Breast epithelium (tissue), 4 donors: ENCODE results near the gene ITPR3. TPM values are rescaled to one million over a fixed set of nuclear protein-coding genes. Genes with fewer than 3 reads are reported as not detected.

Source experiments
- DNase-seq, 2 donors: peaks; one replicate each; pipeline ENCODE4 v3.0.0-alpha.2; 2019; ENCODE audit warnings: low spot score in 2 of 2
- H3K27ac ChIP-seq, 2 donors: fragments of 200-600 bp; sonication (generic) in 1 of 2; one replicate each; pipeline ENCODE4 v1.5.1; 2016 to 2019; ENCODE audit warnings: mild to moderate bottlenecking in 1 of 2
- H3K27me3 ChIP-seq, 2 donors: fragments of 200-600 bp; sonication (generic) in 1 of 2; one replicate each; pipeline versions ENCODE4 v1.5.1 to v1.6.0; 2017 to 2019; ENCODE audit warnings: control low read depth in 1 of 2, mild to moderate bottlenecking in 1 of 2
- H3K36me3 ChIP-seq: fragments of 200-600 bp; one replicate; pipeline ENCODE4 v1.5.1; 2019
- H3K4me1 ChIP-seq, 2 donors: fragments of 200-600 bp; sonication (generic); one replicate each; pipeline ENCODE4 v1.5.1; 2016 to 2019; ENCODE audit warnings: control low read depth in 1 of 2
- H3K4me3 ChIP-seq, 3 donors: fragments of 200-600 bp; sonication (generic); 1 replicate in 2 of 3; 2 replicates in 1 of 3; pipeline ENCODE4 v1.5.1; 2016 to 2019; ENCODE audit warnings: mild to moderate bottlenecking in 3 of 3, moderate library complexity in 2 of 3
- H3K9me3 ChIP-seq, 2 donors: fragments of 200-600 bp; sonication (generic) in 1 of 2; one replicate each; pipeline ENCODE4 v1.5.1; 2016 to 2019; ENCODE audit warnings: control low read depth in 1 of 2
- POLR2A ChIP-seq: fragments of 450-650 bp; IDR thresholded peaks from one replicate; pipeline ENCODE4 v1.6.1; 2016; ENCODE audit warnings: antibody characterized with exemption, mild to moderate bottlenecking, moderate library complexity
- POLR2AphosphoS5 ChIP-seq, 3 donors: sonication (generic); formaldehyde crosslinking; IDR thresholded peaks; one replicate each; pipeline ENCODE4 v1.6.1; 2017; ENCODE audit warnings: antibody characterized with exemption in 3 of 3
- intact Hi-C: fragments of 100-400 bp; cut with DNase I; formaldehyde crosslinking; loops from one replicate; pipeline ENCODE4 v1.15.1; 2023; ENCODE audit warnings: low total_unique reads
- total RNA-seq, 3 donors: library from RNA; depleted of rRNA; stranded (reverse); fragments of >200 nt; gene quantifications; one replicate each; pipeline ENCODE4 v1.1.0, GENCODE V29; 2016
- TF ChIP-seq, protein P1 (sequence below), 3 donors: fragments of 450-650 bp; IDR thresholded peaks; one replicate each; pipeline ENCODE4 v1.5.1; 2016 to 2017; ENCODE audit warnings: antibody characterized with exemption in 3 of 3, mild to moderate bottlenecking in 3 of 3, moderate library complexity in 3 of 3

The ITPR3 gene
- total RNA-seq, 3 donors from 2014 or later = 18.4 to 40.0 (median 27.7) TPM

DNA sequence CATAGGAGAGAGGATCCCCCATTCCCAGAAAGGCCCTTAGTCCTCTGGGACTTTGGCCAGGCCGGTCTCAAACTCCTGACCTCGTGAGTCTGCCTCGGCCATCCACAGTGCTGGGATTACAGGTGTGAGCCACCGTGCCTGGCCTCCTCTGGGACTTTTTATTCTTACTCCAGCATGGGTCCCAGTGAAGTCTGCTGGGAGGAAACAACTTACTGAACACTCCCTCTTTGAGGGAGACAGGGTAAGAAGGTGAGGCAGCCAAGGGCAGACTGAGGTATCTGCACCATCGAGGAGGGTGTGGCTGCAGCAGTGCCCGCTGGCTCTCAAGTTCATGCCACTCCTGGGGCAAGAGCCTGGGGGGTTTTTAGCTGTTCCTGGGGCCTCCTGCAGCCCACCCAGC lies 43.4 kb upstream of the ITPR3 start:
- H3K4me1 ChIP-seq = peaks cover 0 to 3% of the 10 kb centered on the region in 2 donors
- peak overlapping the region; percentile 88 to 91 for H3K27ac ChIP-seq
- no peaks in the 10 kb centered on the region for H3K36me3 ChIP-seq
- H3K4me3 ChIP-seq = peak overlapping the region in 1 of 3 donors; percentile 33
- intact Hi-C loops = no loop called here
- no peaks in the 10 kb centered on the region for H3K9me3 ChIP-seq
- no peak for DNase-seq
- TF ChIP-seq POLR2AphosphoS5 (IDR thresholded peaks at IDR 0.05) (no peak), POLR2A (no peak)
- TF ChIP-seq, protein P1, sequence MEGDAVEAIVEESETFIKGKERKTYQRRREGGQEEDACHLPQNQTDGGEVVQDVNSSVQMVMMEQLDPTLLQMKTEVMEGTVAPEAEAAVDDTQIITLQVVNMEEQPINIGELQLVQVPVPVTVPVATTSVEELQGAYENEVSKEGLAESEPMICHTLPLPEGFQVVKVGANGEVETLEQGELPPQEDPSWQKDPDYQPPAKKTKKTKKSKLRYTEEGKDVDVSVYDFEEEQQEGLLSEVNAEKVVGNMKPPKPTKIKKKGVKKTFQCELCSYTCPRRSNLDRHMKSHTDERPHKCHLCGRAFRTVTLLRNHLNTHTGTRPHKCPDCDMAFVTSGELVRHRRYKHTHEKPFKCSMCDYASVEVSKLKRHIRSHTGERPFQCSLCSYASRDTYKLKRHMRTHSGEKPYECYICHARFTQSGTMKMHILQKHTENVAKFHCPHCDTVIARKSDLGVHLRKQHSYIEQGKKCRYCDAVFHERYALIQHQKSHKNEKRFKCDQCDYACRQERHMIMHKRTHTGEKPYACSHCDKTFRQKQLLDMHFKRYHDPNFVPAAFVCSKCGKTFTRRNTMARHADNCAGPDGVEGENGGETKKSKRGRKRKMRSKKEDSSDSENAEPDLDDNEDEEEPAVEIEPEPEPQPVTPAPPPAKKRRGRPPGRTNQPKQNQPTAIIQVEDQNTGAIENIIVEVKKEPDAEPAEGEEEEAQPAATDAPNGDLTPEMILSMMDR (IDR thresholded peaks at IDR 0.05) = no peak
- H3K27me3 ChIP-seq = no peaks in the 10 kb centered on the region

DNA sequence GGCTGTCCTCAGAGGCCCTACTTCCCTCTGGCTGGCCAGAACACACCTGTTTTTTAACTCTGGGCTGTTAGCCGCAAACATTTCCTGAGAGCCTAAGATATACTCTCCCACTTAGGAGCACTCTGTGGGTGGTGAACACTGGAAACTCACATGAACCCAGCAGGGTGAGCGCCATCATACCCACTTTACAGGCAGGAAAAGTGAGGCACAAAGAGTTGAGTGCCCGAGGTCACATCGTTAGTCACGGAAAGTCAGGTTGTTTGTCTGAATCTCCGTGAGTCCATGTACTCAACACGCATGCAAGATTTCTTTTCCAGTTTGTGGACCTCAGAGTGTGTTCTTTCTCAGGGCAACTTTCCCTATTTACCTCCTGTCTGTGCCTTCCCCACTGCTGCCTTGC lies 43.0 kb upstream of the ITPR3 start:
- peak overlapping the region; percentile 88 to 91 for H3K27ac ChIP-seq
- intact Hi-C loops = no loop called here

DNA sequence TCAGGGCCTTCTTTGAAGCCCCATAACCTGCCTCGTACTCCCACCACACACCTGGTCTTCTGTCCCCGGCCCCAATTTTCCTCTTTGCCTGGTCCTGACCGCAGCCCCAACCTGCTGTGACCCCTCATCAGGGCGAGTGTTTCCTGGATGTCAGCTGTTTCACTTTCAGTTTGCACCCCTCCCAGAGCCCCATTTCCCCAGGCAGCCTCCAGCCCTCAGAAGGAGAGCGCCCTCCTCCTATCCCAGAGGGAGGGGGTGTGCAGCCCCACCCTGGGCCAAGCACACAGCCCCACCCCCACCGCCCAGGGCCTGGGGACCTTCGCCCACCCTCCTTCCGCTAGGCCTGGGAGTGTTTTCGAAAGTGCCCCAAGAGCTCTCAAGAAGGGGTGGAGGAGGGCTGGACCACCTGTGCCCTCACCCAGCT lies 42.5 kb upstream of the ITPR3 start:
- Histone ChIP-seq H3K36me3 (no peaks in the 10 kb centered on the region), H3K27ac (peak overlapping the region; percentile 88 to 91), H3K27me3 (no peaks in the 10 kb centered on the region), H3K9me3 (no peaks in the 10 kb centered on the region), H3K4me1 (peaks cover 0 to 3% of the 10 kb centered on the region in 2 donors), H3K4me3 (peak overlapping the region; percentile 76 to 83 (median 83))
- no peak for TF ChIP-seq POLR2AphosphoS5 (IDR thresholded peaks at IDR 0.05)
- TF ChIP-seq, protein P1 (IDR thresholded peaks at IDR 0.05) = no peak
- no peak for TF ChIP-seq POLR2A
- intact Hi-C loops = no loop called here
- no peak for DNase-seq

More for the DNA sequence above, 43.0 kb upstream of the ITPR3 start:
- TF ChIP-seq POLR2A (no peak), POLR2AphosphoS5 (IDR thresholded peaks at IDR 0.05) (no peak)
- TF ChIP-seq, protein P1 (IDR thresholded peaks at IDR 0.05) = no peak
- Histone ChIP-seq H3K36me3 (no peaks in the 10 kb centered on the region), H3K4me3 (peak overlapping the region in 2 of 3 donors; percentile 76 to 83), H3K27me3 (no peaks in the 10 kb centered on the region), H3K9me3 (no peaks in the 10 kb centered on the region), H3K4me1 (peaks cover 0 to 3% of the 10 kb centered on the region in 2 donors)
- DNase-seq = no peak

DNA sequence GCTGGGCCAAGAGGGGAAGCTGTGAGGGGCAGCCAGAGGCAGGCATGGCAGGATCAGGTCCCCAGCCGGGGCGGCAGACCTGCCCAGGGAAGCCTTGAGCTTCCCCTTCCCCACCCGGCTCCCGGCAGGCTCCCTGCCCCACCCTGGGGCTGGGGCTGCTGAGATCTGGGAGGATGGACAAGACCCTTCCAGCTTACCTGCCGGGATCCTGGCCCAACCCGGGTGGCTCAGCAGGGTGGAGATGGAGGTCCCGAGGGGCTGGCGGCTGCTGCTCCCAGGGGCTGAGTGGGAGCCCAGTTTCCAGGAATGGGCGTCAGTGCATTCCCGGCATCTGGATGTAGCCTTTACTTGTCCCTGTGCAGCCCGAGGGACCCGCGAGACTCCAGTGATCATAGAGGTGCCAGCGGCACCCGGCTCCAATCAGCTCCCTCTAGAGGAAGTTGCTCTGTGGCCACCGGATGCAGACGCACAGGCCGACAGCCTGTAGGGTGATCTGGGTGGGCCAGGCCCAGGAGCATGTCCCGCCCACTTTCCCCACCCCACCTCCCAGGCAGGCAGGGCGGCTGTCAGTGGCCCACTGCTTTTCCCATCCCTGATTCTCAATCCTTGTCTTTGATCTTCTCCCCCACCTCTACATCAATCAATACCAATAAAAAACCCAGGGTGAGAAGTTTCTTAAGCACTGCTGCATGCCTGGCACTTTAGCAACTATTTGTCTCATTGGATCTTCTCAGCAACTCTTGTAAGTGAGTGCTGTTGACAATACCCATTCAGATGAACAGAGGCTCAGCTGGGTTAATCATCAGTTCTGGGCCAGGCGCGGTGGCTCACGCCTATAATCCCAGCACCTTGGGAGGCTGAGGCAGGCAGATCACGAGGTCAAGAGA lies 41.1 kb upstream of the ITPR3 start, which contains the start of gene BAK1:
Gene BAK1 (minus strand): TSS at position 449 of the 887 bp plus-strand sequence. CDS start 2,672 bp downstream, outside the sequence.
- intact Hi-C loops = loop anchor here (10.0 kb wide), 1 partner anchor 115 kb away; no protein-coding TSS in a partner anchor
- Histone ChIP-seq H3K36me3 (no peaks in the 10 kb centered on the region), H3K27me3 (no peaks in the 10 kb centered on the region), H3K4me3 (peak within 1 kb of the TSS; percentile 76 to 83 (median 83)), H3K9me3 (no peaks in the 10 kb centered on the region), H3K27ac (peak within 1 kb of the TSS; percentile 88 to 91), H3K4me1 (peaks cover 0 to 3% of the 10 kb centered on the region in 2 donors)
- peak; percentile 83 to 86 for DNase-seq
- peak in 2 of 3 donors; percentile 25 to 57 for TF ChIP-seq POLR2AphosphoS5 (IDR thresholded peaks at IDR 0.05)
- TF ChIP-seq, protein P1 (IDR thresholded peaks at IDR 0.05) = peak; percentile 26 to 47 (median 35)
- no peak for TF ChIP-seq POLR2A

DNA sequence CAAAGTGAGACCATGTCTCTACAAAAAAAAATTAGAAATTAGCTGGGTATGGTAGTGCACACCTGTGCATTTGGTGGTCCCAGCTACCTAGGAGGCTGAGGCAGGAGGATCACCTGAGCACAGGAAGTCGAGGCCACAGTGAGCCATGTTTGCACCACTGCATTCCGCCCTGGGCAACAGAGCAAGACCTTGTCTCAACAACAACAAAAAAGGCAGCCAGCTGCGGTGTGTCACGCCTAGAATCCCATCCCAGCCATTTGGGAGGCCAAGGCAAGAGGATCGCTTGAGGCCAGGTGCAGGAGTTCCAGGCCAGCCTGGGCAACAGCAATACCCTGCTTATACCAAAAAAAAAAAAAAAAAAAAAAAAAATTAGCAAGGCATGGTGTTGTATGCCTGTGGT lies 39.9 kb upstream of the ITPR3 start:
- Histone ChIP-seq H3K27ac (no peak overlapping the region), H3K36me3 (no peaks in the 10 kb centered on the region), H3K9me3 (no peaks in the 10 kb centered on the region), H3K27me3 (no peaks in the 10 kb centered on the region), H3K4me3 (no peak overlapping the region), H3K4me1 (peaks cover 0 to 3% of the 10 kb centered on the region in 2 donors)
- no peak for TF ChIP-seq POLR2AphosphoS5 (IDR thresholded peaks at IDR 0.05)
- TF ChIP-seq, protein P1 (IDR thresholded peaks at IDR 0.05) = no peak
- TF ChIP-seq POLR2A = no peak
- no peak for DNase-seq
- intact Hi-C loops = loop anchor here (10.0 kb wide), 1 partner anchor 114 kb away; no protein-coding TSS in a partner anchor
